Measurements from ENCODE around the gene GNG2. TPM values are rescaled to one million over a fixed set of nuclear protein-coding genes. Genes with fewer than 3 reads are reported as not detected.

GNG2 gene
- total and polyA plus RNA-seq, 2 of the 8 experiments (the other 6 are each of a cell fraction or from before 2014, with no cell fraction given): 8.2 to 17.9 TPM

- no peaks in the 10 kb centered on the region for H3K27me3 ChIP-seq (replicated peaks in 1 of 4; ENCODE audit: control insufficient read depth in 3 of 4, extremely low read depth in 1 of 4, insufficient read depth in 3 of 4, low read length in 3 of 4)
- H2AK5ac ChIP-seq (ENCODE audit: low read depth, low read length): no peak overlapping the region
- H3K36me3 ChIP-seq (ENCODE audit: control insufficient read depth in 2 of 4, insufficient read depth in 4 of 4, low read length in 3 of 4): no peaks in the 10 kb centered on the region
- H4K5ac ChIP-seq (ENCODE audit: insufficient read length, low read depth, low read length): no peak overlapping the region
- H3K14ac ChIP-seq (ENCODE audit: insufficient read length): no peak overlapping the region
- H4K91ac ChIP-seq (replicated peaks; ENCODE audit: insufficient read length, low read length): no peak overlapping the region
- H4K8ac ChIP-seq (ENCODE audit: extremely low read depth, insufficient read depth, low read length): no peak overlapping the region
- no peaks in the 10 kb centered on the region for H3K9me3 ChIP-seq (ENCODE audit: insufficient read depth in 2 of 2, low read depth in 1 of 2, low read length in 1 of 2)
- no peak overlapping the region for H3K4me2 ChIP-seq (ENCODE audit: insufficient read depth in 1 of 2, low read depth in 2 of 2, low read length in 2 of 2)
- CTCF ChIA-PET (ENCODE audit: partially characterized antibody): interaction anchor here (1.3 to 2.3 kb wide), 5 partner anchors 27 to 175 kb away, joined by 3 to 9 read pairs (median 6); no protein-coding TSS in a partner anchor
- H4K20me1 ChIP-seq (replicated peaks in 1 of 2; ENCODE audit: control insufficient read depth in 1 of 2, insufficient read depth in 2 of 2, low read length in 2 of 2): no peaks in the 10 kb centered on the region
- H3K23ac ChIP-seq (ENCODE audit: insufficient read length): no peak overlapping the region
- no peak for DNase-seq (ENCODE audit: low read depth in 1 of 2, low spot score in 2 of 2)
- H3K56ac ChIP-seq (replicated peaks; ENCODE audit: insufficient read length, low read depth, low read length): no peak overlapping the region
- no peak overlapping the region for H2BK5ac ChIP-seq (ENCODE audit: low read depth, low read length)
- no peak overlapping the region for H2BK20ac ChIP-seq (ENCODE audit: low read length)
- H2BK120ac ChIP-seq (replicated peaks; ENCODE audit: low read depth, low read length): no peak overlapping the region
- H3K79me1 ChIP-seq (ENCODE audit: low read depth, low read length): no peaks in the 10 kb centered on the region
- POLR2A ChIA-PET (ENCODE audit: partially characterized antibody): no interaction called here
- H3K4ac ChIP-seq (replicated peaks; ENCODE audit: insufficient read length, low read depth, low read length): no peak overlapping the region
- no peaks in the 10 kb centered on the region for H3K23me2 ChIP-seq (ENCODE audit: low read depth, low read length)
- no peak overlapping the region for H3K18ac ChIP-seq (ENCODE audit: extremely low read depth, low read length)
- no peaks in the 10 kb centered on the region for H3K79me2 ChIP-seq (ENCODE audit: control insufficient read depth in 1 of 2, insufficient read depth in 2 of 2, low read length in 2 of 2)
- no peak overlapping the region for H3K27ac ChIP-seq (ENCODE audit: low read depth, low read length)
- no peak overlapping the region for H3K9ac ChIP-seq (replicated peaks in 1 of 4; ENCODE audit: extremely low read depth in 1 of 4, low read depth in 3 of 4, low read length in 3 of 4)
- H2AFZ ChIP-seq (ENCODE audit: low read length): no peak overlapping the region
- H2BK12ac ChIP-seq (ENCODE audit: low read depth, low read length): no peak overlapping the region
- TF ChIP-seq SP4 (IDR thresholded peaks at IDR 0.05; ENCODE audit: low read length) (no peak), SIX5 (IDR thresholded peaks at IDR 0.05; ENCODE audit: low read depth, low read length) (no peak), HDAC2 (IDR thresholded peaks at IDR 0.05; ENCODE audit: borderline replicate concordance in 1 of 2, low read depth in 2 of 2, low read length in 2 of 2) (no peak), HDAC6 (IDR thresholded peaks at IDR 0.05; ENCODE audit: low read depth, low read length) (no peak), TEAD4 (IDR thresholded peaks at IDR 0.05; ENCODE audit: low read depth, low read length) (no peak), EZH2 (IDR thresholded peaks at IDR 0.05; ENCODE audit: low read depth, low read length, severe bottlenecking) (no peak), TCF12 (IDR thresholded peaks at IDR 0.05; ENCODE audit: low read depth, low read length) (no peak), KDM1A (IDR thresholded peaks at IDR 0.05; ENCODE audit: borderline replicate concordance, low read length) (no peak), TBP (IDR thresholded peaks at IDR 0.05; ENCODE audit: low read depth, low read length) (no peak)
- 67% methylated on average over 3 of the region's 3 CpGs; no CpG with 5 or more reads in 1 of the 2 experiments for WGBS, 2 experiments (ENCODE audit: extremely low coverage in 1 of 2, insufficient coverage in 1 of 2, insufficient read length in 1 of 2, insufficient replicate concordance in 2 of 2, low coverage in 1 of 2, low lambda C conversion rate in 2 of 2, missing lambda C conversion rate in 1 of 2)
- H3K4me3 ChIP-seq (ENCODE audit: extremely low read depth in 1 of 4, insufficient read depth in 2 of 4, low read depth in 3 of 4, low read length in 4 of 4): no peak overlapping the region
- H3K4me1 ChIP-seq (replicated peaks in 1 of 4; ENCODE audit: control insufficient read depth in 3 of 4, insufficient read depth in 4 of 4, low read length in 3 of 4): no peaks in the 10 kb centered on the region
- no peak for FAIRE-seq
- no peak overlapping the region for H2BK15ac ChIP-seq (ENCODE audit: low read length)
These were observed 91.2 kb downstream of the GNG2 start for GRCh38 chr14:51951656-51952055.
